K562 (cell line): Measurements from ENCODE around the gene NUDT22. TPM values are rescaled to one million over a fixed set of nuclear protein-coding genes. Genes with fewer than 3 reads are reported as not detected.
A peak's percentile ranks its signal among the peaks of the same experiment; 100 is the strongest.

Experiments
- ATAC-seq: fragments of 200-7000 bp; cut with Tn5 transposase; 3 replicates; pipeline ENCODE4 v1.9.1; 2020; ENCODE audit warnings: moderate library complexity
- BruUV-seq: library from RNA; stranded (reverse); fragments of 400-500 nt; replicated peaks from 2 replicates; lab custom pipeline; 2021; lab: Mats Ljungman, UMichigan
- CTCF ChIA-PET: fragments of 300-600 bp; formaldehyde crosslinking; extraction: SDS; loops from one replicate; lab custom pipeline; 2021; ENCODE audit warnings: low intra/inter-chr PET ratio; lab: Yijun Ruan, JAX
- POLR2A ChIA-PET: fragments of 300-600, 350-650 bp; sonication (Branson Sonifier 250); formaldehyde crosslinking; extraction: SDS; loops from one replicate; lab custom pipeline; 2021; ENCODE audit warnings: antibody characterized with exemption, inconsistent platforms; lab: Yijun Ruan, JAX
- DNase-seq, 4 experiments: peaks; one replicate each; pipeline versions ENCODE4 v3.0.0 to v3.0.0-alpha.2; 2011 to 2018; ENCODE audit warnings: low spot score in 3 of 4, mixed read lengths in 3 of 4; ENCODE audit errors: extremely low read depth in 1 of 4
- FAIRE-seq: peaks from 2 replicates; lab custom pipeline; 2011; peaks lifted over from hg19 to GRCh38; lab: Jason Lieb, UNC
- H2AFZ ChIP-seq: 2 replicates; pipeline ENCODE4 v1.6.0; 2011; ENCODE audit warnings: low read depth, low read length, control low read depth, inconsistent platforms
- H3K27ac ChIP-seq: fragments of 200-600 bp; 3 replicates; pipeline ENCODE4 v1.8.0; 2011; ENCODE audit warnings: low read depth, mild to moderate bottlenecking, control low read depth, inconsistent platforms, low read length, moderate library complexity, mixed read lengths; ENCODE audit errors: extremely low read depth
- H3K27me3 ChIP-seq, 2 experiments: fragments of 300-600 bp in 1 of 2; 2 replicates in 1 of 2; 3 replicates in 1 of 2; pipeline versions ENCODE4 v1.6.0 to v1.8.0; 2011; ENCODE audit warnings: inconsistent platforms in 2 of 2, low read length in 2 of 2, mild to moderate bottlenecking in 1 of 2, mixed read lengths in 1 of 2, moderate library complexity in 1 of 2; ENCODE audit not compliant: control insufficient read depth in 2 of 2, insufficient read depth in 2 of 2
- H3K36me3 ChIP-seq: fragments of 300-600 bp; 3 replicates; pipeline ENCODE4 v1.8.0; 2011; ENCODE audit warnings: mild to moderate bottlenecking, low read length, inconsistent platforms; ENCODE audit not compliant: control insufficient read depth, insufficient read depth
- H3K4me1 ChIP-seq, 2 experiments: fragments of 200-600 bp in 1 of 2; replicated peaks in 1 of 2; 2 replicates in 1 of 2; 3 replicates in 1 of 2; pipeline versions ENCODE4 v1.5.1 to v1.8.0; 2011; ENCODE audit warnings: inconsistent platforms in 2 of 2, low read length in 2 of 2, mild to moderate bottlenecking in 1 of 2, mixed read lengths in 1 of 2, moderate library complexity in 1 of 2; ENCODE audit not compliant: control insufficient read depth in 2 of 2, insufficient read depth in 2 of 2
- H3K4me2 ChIP-seq: 2 replicates; pipeline ENCODE4 v1.6.1; 2011; ENCODE audit warnings: low read length, control low read depth, inconsistent platforms, mixed read lengths; ENCODE audit not compliant: insufficient read depth
- H3K4me3 ChIP-seq: fragments of 200-600 bp; sonication (generic), shearing (Covaris generic); 2 replicates; pipeline ENCODE4 v1.5.1; 2016; ENCODE audit warnings: control low read depth, inconsistent platforms
- H3K79me2 ChIP-seq: fragments of 200-600 bp; 3 replicates; pipeline ENCODE4 v1.8.0; 2011; ENCODE audit warnings: low read length, inconsistent platforms; ENCODE audit not compliant: control insufficient read depth, insufficient read depth
- H3K9ac ChIP-seq, 2 experiments: 2 replicates each; pipeline versions ENCODE4 v1.6.0 to v1.6.1; 2011; ENCODE audit warnings: low read depth in 2 of 2, low read length in 2 of 2, control low read depth in 1 of 2, inconsistent platforms in 1 of 2, mild to moderate bottlenecking in 1 of 2, mixed read lengths in 1 of 2; ENCODE audit not compliant: insufficient read depth in 1 of 2
- H3K9me1 ChIP-seq: one replicate; pipeline ENCODE4 v1.6.0; 2011; ENCODE audit warnings: inconsistent platforms, mild to moderate bottlenecking, low read length, moderate library complexity; ENCODE audit not compliant: control insufficient read depth, insufficient read depth
- H3K9me3 ChIP-seq: replicated peaks from 2 replicates; pipeline ENCODE4 v1.5.1; 2011; ENCODE audit warnings: low read depth, low read length, inconsistent platforms; ENCODE audit not compliant: control insufficient read depth, insufficient read depth
- H4K20me1 ChIP-seq: replicated peaks from 2 replicates; pipeline ENCODE4 v1.6.1; 2011; ENCODE audit warnings: low read length, inconsistent platforms, mixed read lengths; ENCODE audit not compliant: control insufficient read depth, insufficient read depth
- BCOR ChIP-seq: fragments of 450-650 bp; IDR thresholded peaks from 2 replicates; pipeline ENCODE4 v1.6.1; 2016
- POLR2G ChIP-seq: fragments of 200-400 bp; formaldehyde crosslinking; IDR thresholded peaks from 2 replicates; pipeline ENCODE4 v1.6.1; 2017; ENCODE audit warnings: low read depth, mild to moderate bottlenecking, antibody characterized with exemption, low read length, moderate library complexity
- WGBS: fragments of 100-300 bp; shearing (Covaris generic); methylation state at CpG from one replicate; pipeline ENCODE4 v1.1.6; 2016; ENCODE audit warnings: low coverage, mixed read lengths; ENCODE audit not compliant: insufficient coverage; ENCODE audit errors: missing lambda C conversion rate; 5-methylcytosine and 5-hydroxymethylcytosine counted together
- in situ Hi-C: fragments of 300-500 bp; cut with MboI; formaldehyde crosslinking; loops from 4 replicates; pipeline ENCODE4 v1.15.0; 2018; ENCODE audit warnings: inconsistent platforms, mixed read lengths
- intact Hi-C: fragments of 100-400 bp; cut with micrococcal nuclease; formaldehyde crosslinking; loops from 2 replicates; pipeline ENCODE4 v1.14.2; 2022
- polyA plus RNA-seq, 8 experiments: library from polyadenylated mRNA; depleted of rRNA in 4 of 8; stranded (reverse) in 5 of 8; unstranded in 3 of 8; fragments of >200 nt; fragmentation: Nextera tagmentation in 2 of 8; fragmentation: Illumina TruSeq in 1 of 8; extraction: Ambion mirVana in 2 of 8; extraction: Trizol in 1 of 8; gene quantifications; 2 replicates each; pipeline versions ENCODE4 v1.2.1 to v1.2.3, GENCODE V29; 2011 to 2014; ENCODE audit warnings: inconsistent platforms in 1 of 8, missing spikeins in 1 of 8
- total RNA-seq, 7 experiments: library from RNA; depleted of rRNA in 6 of 7; stranded (reverse); fragments of >200 nt in 6 of 7; fragmentation: Illumina TruSeq in 2 of 7; extraction: Trizol in 2 of 7; gene quantifications; 2 replicates each; pipeline versions ENCODE4 v1.2.1 to v1.2.3, GENCODE V29; 2011 to 2021; ENCODE audit warnings: low replicate concordance in 1 of 7
- TF ChIP-seq, protein P1 (sequence below): sonication (generic); formaldehyde crosslinking; IDR thresholded peaks from 2 replicates; pipeline ENCODE4 v1.8.0; 2022; ENCODE audit warnings: mild to moderate bottlenecking, missing genetic modification reagents

NUDT22 gene
- total and polyA plus RNA-seq, 9 of the 15 experiments (the other 6 are each of a cell fraction or from before 2014, with no cell fraction given) = 6.3 to 92.6 (median 37.4) TPM

GRCh38 chr11:64229090-64229743 lies 3.1 kb downstream of the NUDT22 start:
- H3K36me3 ChIP-seq = peaks cover 18% of the 10 kb centered on the region; the same call in 2 of the 3 replicates
- H3K9me3 ChIP-seq = no peaks in the 10 kb centered on the region
- no TSS peak for BruUV-seq
- ATAC-seq = no peak
- WGBS = 77% methylated on average over 12 of the region's 12 CpGs
- no peak for FAIRE-seq
- TF ChIP-seq BCOR (no peak), POLR2G (peak; percentile 41)
- TF ChIP-seq, protein P1, sequence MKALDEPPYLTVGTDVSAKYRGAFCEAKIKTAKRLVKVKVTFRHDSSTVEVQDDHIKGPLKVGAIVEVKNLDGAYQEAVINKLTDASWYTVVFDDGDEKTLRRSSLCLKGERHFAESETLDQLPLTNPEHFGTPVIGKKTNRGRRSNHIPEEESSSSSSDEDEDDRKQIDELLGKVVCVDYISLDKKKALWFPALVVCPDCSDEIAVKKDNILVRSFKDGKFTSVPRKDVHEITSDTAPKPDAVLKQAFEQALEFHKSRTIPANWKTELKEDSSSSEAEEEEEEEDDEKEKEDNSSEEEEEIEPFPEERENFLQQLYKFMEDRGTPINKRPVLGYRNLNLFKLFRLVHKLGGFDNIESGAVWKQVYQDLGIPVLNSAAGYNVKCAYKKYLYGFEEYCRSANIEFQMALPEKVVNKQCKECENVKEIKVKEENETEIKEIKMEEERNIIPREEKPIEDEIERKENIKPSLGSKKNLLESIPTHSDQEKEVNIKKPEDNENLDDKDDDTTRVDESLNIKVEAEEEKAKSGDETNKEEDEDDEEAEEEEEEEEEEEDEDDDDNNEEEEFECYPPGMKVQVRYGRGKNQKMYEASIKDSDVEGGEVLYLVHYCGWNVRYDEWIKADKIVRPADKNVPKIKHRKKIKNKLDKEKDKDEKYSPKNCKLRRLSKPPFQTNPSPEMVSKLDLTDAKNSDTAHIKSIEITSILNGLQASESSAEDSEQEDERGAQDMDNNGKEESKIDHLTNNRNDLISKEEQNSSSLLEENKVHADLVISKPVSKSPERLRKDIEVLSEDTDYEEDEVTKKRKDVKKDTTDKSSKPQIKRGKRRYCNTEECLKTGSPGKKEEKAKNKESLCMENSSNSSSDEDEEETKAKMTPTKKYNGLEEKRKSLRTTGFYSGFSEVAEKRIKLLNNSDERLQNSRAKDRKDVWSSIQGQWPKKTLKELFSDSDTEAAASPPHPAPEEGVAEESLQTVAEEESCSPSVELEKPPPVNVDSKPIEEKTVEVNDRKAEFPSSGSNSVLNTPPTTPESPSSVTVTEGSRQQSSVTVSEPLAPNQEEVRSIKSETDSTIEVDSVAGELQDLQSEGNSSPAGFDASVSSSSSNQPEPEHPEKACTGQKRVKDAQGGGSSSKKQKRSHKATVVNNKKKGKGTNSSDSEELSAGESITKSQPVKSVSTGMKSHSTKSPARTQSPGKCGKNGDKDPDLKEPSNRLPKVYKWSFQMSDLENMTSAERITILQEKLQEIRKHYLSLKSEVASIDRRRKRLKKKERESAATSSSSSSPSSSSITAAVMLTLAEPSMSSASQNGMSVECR (CRISPR knock-in tag) = 0 out of 2 replicates have a peak, but pooled peaks have one; percentile 5
- H3K27ac ChIP-seq = peak overlapping the region; percentile 92
- H2AFZ ChIP-seq = no peak overlapping the region
- intact Hi-C loops = no loop called here
- CTCF ChIA-PET = no interaction called here
- peak overlapping the region; percentile 76; the same call in 1 of the 2 replicates for H3K4me3 ChIP-seq
- POLR2A ChIA-PET = interaction anchor here (0.9 to 1.0 kb wide), 3 partner anchors 10 to 255 kb away, joined by 3 read pairs; partner anchors contain the start of genes COX8A and FERMT3
- no peak for DNase-seq
- H3K4me1 ChIP-seq = peaks cover 29 to 86% of the 10 kb centered on the region in 2 experiments
- peaks cover 55% of the 10 kb centered on the region for H3K79me2 ChIP-seq
- H3K9me1 ChIP-seq = peaks cover 5% of the 10 kb centered on the region
- in situ Hi-C loops = no loop called here
- no peaks in the 10 kb centered on the region for H3K27me3 ChIP-seq
- H3K9ac ChIP-seq = peak overlapping the region; percentile 91 to 96
- peak overlapping the region; percentile 95 for H3K4me2 ChIP-seq
- H4K20me1 ChIP-seq = no peaks in the 10 kb centered on the region
